Measurements from ENCODE around the gene NTSR1. TPM values are rescaled to one million over a fixed set of nuclear protein-coding genes. Genes with fewer than 3 reads are reported as not detected.

The NTSR1 gene
- total RNA-seq, 1 experiment from 2014 or later: 7.8 TPM

GRCh38 chr20:62706857-62707256, 1.8 kb upstream of the NTSR1 start:
- Histone ChIP-seq H2AFZ (ENCODE audit: low read length) (no peak overlapping the region), H3K79me2 (ENCODE audit: low read length) (0 out of 2 replicates have a peak, but pooled peaks cover 4% of the 10 kb centered on the region), H3K27ac (ENCODE audit: low read length) (no peak overlapping the region), H3K9me3 (ENCODE audit: low read length) (no peaks in the 10 kb centered on the region), H3F3A (ENCODE audit: low read length, unreplicated experiment) (peaks cover 6% of the 10 kb centered on the region), H3K36me3 (ENCODE audit: low read depth, low read length) (no peaks in the 10 kb centered on the region), H3K4me3 (ENCODE audit: low read length) (no peak overlapping the region), H3K9me2 (replicated peaks; ENCODE audit: low read length) (no peaks in the 10 kb centered on the region), H3K27me3 (ENCODE audit: low read length) (0 out of 2 replicates have a peak, but pooled peaks cover 3% of the 10 kb centered on the region), H3K4me1 (ENCODE audit: insufficient read depth, low read length) (peaks cover 53% of the 10 kb centered on the region), H3K4me2 (ENCODE audit: low read length) (no peak overlapping the region), H4K20me1 (ENCODE audit: low read length) (no peaks in the 10 kb centered on the region), H3K9ac (ENCODE audit: low read length) (no peak overlapping the region)
- TF ChIP-seq EZH2phosphoT487 (IDR thresholded peaks at IDR 0.05; ENCODE audit: borderline replicate concordance, low read length) (no peak), CTCF (conservative IDR thresholded peaks at IDR 0.05; ENCODE audit: low read depth, low read length) (no peak), EZH2 (IDR thresholded peaks at IDR 0.05; ENCODE audit: low read length, unreplicated experiment) (no peak)
- intact Hi-C loops (cut with micrococcal nuclease): no loop called here
- no peak for ATAC-seq
- POLR2A ChIA-PET (ENCODE audit: unreplicated experiment): no interaction called here
- CTCF ChIA-PET: no interaction called here
- no TSS peak for BruUV-seq (replicated peaks)
- no peak for DNase-seq

DNA sequence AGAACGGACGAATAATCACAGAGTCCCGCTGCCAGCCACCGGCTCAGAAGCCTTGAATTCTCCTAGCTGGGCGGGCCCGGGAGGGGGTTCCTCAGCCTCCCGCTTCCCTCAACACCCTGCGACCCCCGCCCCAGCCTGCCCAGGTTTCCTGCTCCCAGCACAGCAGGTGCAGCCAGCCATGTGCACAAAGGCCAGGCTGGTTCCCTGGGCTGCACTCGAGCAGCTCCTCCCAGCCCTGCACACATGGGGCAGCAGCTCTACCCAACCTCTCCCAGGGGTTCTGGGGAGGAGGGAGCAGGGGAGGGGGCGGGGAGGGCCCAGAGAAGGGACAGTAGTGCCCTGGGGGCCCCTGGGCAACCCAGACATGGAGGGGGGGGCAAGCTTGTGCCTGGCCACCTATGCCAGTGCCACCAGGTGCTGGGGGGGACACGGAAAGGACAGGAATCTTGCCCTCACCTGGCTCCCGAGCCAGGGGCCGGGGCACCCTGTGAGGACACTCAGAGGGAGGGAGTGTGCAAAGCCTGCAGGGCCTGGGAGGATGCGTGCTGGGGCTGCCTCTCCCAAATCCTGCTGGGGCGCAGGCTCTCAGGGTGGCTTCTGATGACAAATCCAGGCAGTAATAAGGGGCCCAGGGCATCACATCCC, 1.2 kb upstream of the NTSR1 start:
- Histone ChIP-seq H3K27me3 (ENCODE audit: low read length) (0 out of 2 replicates have a peak, but pooled peaks cover 3% of the 10 kb centered on the region), H3K36me3 (ENCODE audit: low read depth, low read length) (no peaks in the 10 kb centered on the region), H2AFZ (ENCODE audit: low read length) (no peak overlapping the region), H3K79me2 (ENCODE audit: low read length) (0 out of 2 replicates have a peak, but pooled peaks cover 4% of the 10 kb centered on the region), H3F3A (ENCODE audit: low read length, unreplicated experiment) (peaks cover 6% of the 10 kb centered on the region), H3K4me3 (ENCODE audit: low read length) (no peak overlapping the region), H3K9ac (ENCODE audit: low read length) (no peak overlapping the region), H3K9me2 (replicated peaks; ENCODE audit: low read length) (no peaks in the 10 kb centered on the region), H3K27ac (ENCODE audit: low read length) (no peak overlapping the region), H3K4me2 (ENCODE audit: low read length) (no peak overlapping the region), H4K20me1 (ENCODE audit: low read length) (no peaks in the 10 kb centered on the region), H3K9me3 (ENCODE audit: low read length) (no peaks in the 10 kb centered on the region), H3K4me1 (ENCODE audit: insufficient read depth, low read length) (peaks cover 53% of the 10 kb centered on the region)
- ATAC-seq: peak; percentile 2
- DNase-seq: peak; percentile 15
- no peak for TF ChIP-seq CTCF (conservative IDR thresholded peaks at IDR 0.05; ENCODE audit: low read depth, low read length)
- TF ChIP-seq EZH2 (IDR thresholded peaks at IDR 0.05; ENCODE audit: low read length, unreplicated experiment): no peak
- no peak for TF ChIP-seq EZH2phosphoT487 (IDR thresholded peaks at IDR 0.05; ENCODE audit: borderline replicate concordance, low read length)
- intact Hi-C loops (cut with micrococcal nuclease): no loop called here
- no TSS peak for BruUV-seq (replicated peaks)
- ChIA-PET CTCF (interaction anchor here (0.6 kb wide), 1 partner anchor 11 kb away, joined by 3 read pairs; no protein-coding TSS in a partner anchor), POLR2A (ENCODE audit: unreplicated experiment) (no interaction called here)

- H3K79me2 ChIP-seq (ENCODE audit: low read length): 0 out of 2 replicates have a peak, but pooled peaks cover 4% of the 10 kb centered on the region
- CTCF ChIA-PET: interaction anchor here (0.6 kb wide), 1 partner anchor 11 kb away, joined by 3 read pairs; no protein-coding TSS in a partner anchor
- H3K4me2 ChIP-seq (ENCODE audit: low read length): peak overlapping the region; percentile 86
- TF ChIP-seq CTCF (conservative IDR thresholded peaks at IDR 0.05; ENCODE audit: low read depth, low read length) (peak; percentile 56), EZH2phosphoT487 (IDR thresholded peaks at IDR 0.05; ENCODE audit: borderline replicate concordance, low read length) (no peak)
- H3K27ac ChIP-seq (ENCODE audit: low read length): no peak overlapping the region
- peak; percentile 56 for DNase-seq
- H3K4me1 ChIP-seq (ENCODE audit: insufficient read depth, low read length): peaks cover 48% of the 10 kb centered on the region
- POLR2A ChIA-PET (ENCODE audit: unreplicated experiment): no interaction called here
- no peaks in the 10 kb centered on the region for H4K20me1 ChIP-seq (ENCODE audit: low read length)
- peaks cover 6% of the 10 kb centered on the region for H3F3A ChIP-seq (ENCODE audit: low read length, unreplicated experiment)
- no TSS peak for BruUV-seq (replicated peaks)
- intact Hi-C loops (cut with micrococcal nuclease): no loop called here
- no peaks in the 10 kb centered on the region for H3K36me3 ChIP-seq (ENCODE audit: low read depth, low read length)
- no peaks in the 10 kb centered on the region for H3K9me2 ChIP-seq (replicated peaks; ENCODE audit: low read length)
- ATAC-seq: peak; percentile 16
- no peaks in the 10 kb centered on the region for H3K9me3 ChIP-seq (ENCODE audit: low read length)
- H3K9ac ChIP-seq (ENCODE audit: low read length): no peak overlapping the region
- peak overlapping the region; percentile 64 for H3K4me3 ChIP-seq (ENCODE audit: low read length)
- peak overlapping the region; percentile 43; the same call in 1 of the 2 replicates for H2AFZ ChIP-seq (ENCODE audit: low read length)
- 0 out of 2 replicates have a peak, but pooled peaks cover 3% of the 10 kb centered on the region for H3K27me3 ChIP-seq (ENCODE audit: low read length)
Measured at GRCh38 chr20:62707921-62708521, 615 bp upstream of the NTSR1 start.
